Sigmoid colon (tissue), 7 donors: Measurements from ENCODE around the gene HECTD4. TPM values are rescaled to one million over a fixed set of nuclear protein-coding genes. Genes with fewer than 3 reads are reported as not detected.

ENCODE experiments used
- DNase-seq: peaks from one replicate; pipeline ENCODE4 v3.0.0-alpha.2; 2019
- H3K27ac ChIP-seq, 4 donors: fragments of 200-600 bp; sonication (generic); one replicate each; pipeline ENCODE4 v1.5.1; 2016 to 2019; ENCODE audit warnings: mild to moderate bottlenecking in 1 of 4
- H3K27me3 ChIP-seq, 3 donors: fragments of 200-600 bp; sonication (generic); one replicate each; pipeline ENCODE4 v1.5.1; 2019; ENCODE audit warnings: mild to moderate bottlenecking in 1 of 3
- H3K36me3 ChIP-seq, 4 donors: fragments of 200-600 bp; sonication (generic); one replicate each; pipeline ENCODE4 v1.5.1; 2016 to 2019
- H3K4me1 ChIP-seq, 4 donors: fragments of 200-600 bp; sonication (generic); one replicate each; pipeline ENCODE4 v1.5.1; 2017 to 2019
- H3K4me3 ChIP-seq, 4 donors: fragments of 200-600 bp; sonication (generic); one replicate each; pipeline ENCODE4 v1.5.1; 2017 to 2019; ENCODE audit warnings: mild to moderate bottlenecking in 2 of 4, moderate library complexity in 1 of 4
- H3K9me3 ChIP-seq, 4 donors: fragments of 200-600 bp in 3 of 4; sonication (generic) in 3 of 4; one replicate each; pipeline versions ENCODE4 v1.5.1 to v1.6.1; 2013 to 2019
- CTCF ChIP-seq, 4 experiments: fragments of 450-650 bp in 3 of 4; fragments of 200-600 bp in 1 of 4; IDR thresholded peaks; one replicate each; pipeline ENCODE4 v1.5.1; 2016 to 2019; ENCODE audit warnings: antibody characterized with exemption in 4 of 4, mild to moderate bottlenecking in 3 of 4, moderate library complexity in 2 of 4
- EP300 ChIP-seq, 4 donors: sonication (generic); formaldehyde crosslinking; IDR thresholded peaks; one replicate each; pipeline ENCODE4 v1.6.1; 2017; ENCODE audit warnings: antibody characterized with exemption in 4 of 4
- POLR2A ChIP-seq, 2 donors: fragments of 450-650 bp; IDR thresholded peaks; one replicate each; pipeline ENCODE4 v1.6.1; 2016; ENCODE audit warnings: antibody characterized with exemption in 2 of 2, mild to moderate bottlenecking in 2 of 2, moderate library complexity in 2 of 2
- POLR2AphosphoS5 ChIP-seq, 4 donors: sonication (generic); formaldehyde crosslinking; IDR thresholded peaks; one replicate each; pipeline ENCODE4 v1.6.1; 2017; ENCODE audit warnings: antibody characterized with exemption in 4 of 4
- WGBS, 2 donors: extraction: QIAGEN DNeasy Blood & Tissue Kit; methylation state at CpG; one replicate each; pipeline ENCODE4 v1.1.7; 2013; 5-methylcytosine and 5-hydroxymethylcytosine counted together
- intact Hi-C: fragments of 100-400 bp; cut with DNase I; formaldehyde crosslinking; loops from one replicate; pipeline ENCODE4 v1.15.1; 2023
- polyA plus RNA-seq, 3 donors: library from polyadenylated mRNA; stranded (reverse); fragments of 200-250 nt; gene quantifications; one replicate each; pipeline ENCODE4 v1.2.3, GENCODE V29; 2013
- total RNA-seq, 4 donors: library from RNA; depleted of rRNA; stranded (reverse); fragments of >200 nt; gene quantifications; one replicate each; pipeline ENCODE4 v1.1.0, GENCODE V29; 2016
- donor health status: healthy with polysubstance abuse.
- donor health status: Bipolar disorder and iron deficiency.
- donor health status: healthy.

The HECTD4 gene
- total and polyA plus RNA-seq, 7 donors, result 5.4 to 64.8 (median 26.0) TPM

DNA sequence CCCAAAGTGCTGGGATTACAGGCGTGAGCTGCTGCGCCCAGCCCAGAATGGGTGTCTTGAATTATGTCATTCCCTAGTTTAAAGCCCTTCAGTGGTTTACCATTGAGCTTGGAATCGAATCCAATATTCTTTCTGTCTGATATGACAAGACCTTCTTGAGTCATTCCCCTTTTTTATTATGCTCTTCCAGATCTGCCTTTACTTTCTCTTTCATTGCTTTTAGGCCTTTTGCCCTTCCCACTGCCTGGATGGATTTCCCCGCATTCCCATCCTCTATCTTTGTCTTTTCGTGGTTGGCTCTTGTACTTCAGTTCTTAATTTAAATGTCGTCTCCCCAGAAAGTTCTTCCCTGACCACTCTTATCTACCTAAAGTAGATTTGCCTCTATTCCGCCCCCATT lies 255.3 kb downstream of the HECTD4 start:
- Histone ChIP-seq H3K4me1 (peaks cover 0 to 88% (median 71%) of the 10 kb centered on the region in 4 donors), H3K27ac (peak overlapping the region; percentile 96 to 99 (median 98)), H3K36me3 (peaks cover 0 to 11% (median 0%) of the 10 kb centered on the region in 4 donors), H3K4me3 (peak overlapping the region; percentile 80 to 94 (median 94)), H3K9me3 (no peaks in the 10 kb centered on the region), H3K27me3 (no peaks in the 10 kb centered on the region)
- no peak for TF ChIP-seq CTCF (IDR thresholded peaks at IDR 0.05)
- TF ChIP-seq EP300 (IDR thresholded peaks at IDR 0.05), result no peak
- peak in 1 of 4 donors; percentile 19 for TF ChIP-seq POLR2AphosphoS5 (IDR thresholded peaks at IDR 0.05)
- no peak for TF ChIP-seq POLR2A (IDR thresholded peaks at IDR 0.05)
- DNase-seq, result no peak
- intact Hi-C loops, result loop anchor here (5.0 to 10.0 kb wide), 2 partner anchors 115 to 258 kb away; partner anchors contain the start of genes ERP29, HECTD4 and TMEM116
- WGBS, 2 donors, result 74 to 80% methylated on average over 7 of the region's 7 CpGs

- 1 to 3% methylated on average over 25 of the region's 25 CpGs for WGBS, 2 donors
- H3K4me3 ChIP-seq, result peak overlapping the region; percentile 80 to 94 (median 94)
- intact Hi-C loops, result loop anchor here (1.0 to 10.0 kb wide), 3 partner anchors 17 to 259 kb away; partner anchors contain the start of genes ERP29, HECTD4 and TMEM116
Observed at GRCh38 chr12:112126000-112126438, 256.2 kb downstream of the HECTD4 start.

GRCh38 chr12:112125250-112125999 lies 256.8 kb downstream of the HECTD4 start, which contains the start of gene TRAFD1:
TRAFD1 (plus strand) TSS chr12:112125560; CDS start chr12:112130523, 4,963 bp downstream.
- TF ChIP-seq POLR2AphosphoS5 (IDR thresholded peaks at IDR 0.05), result peak; percentile 99 to 100 (median 99)
- TF ChIP-seq EP300 (IDR thresholded peaks at IDR 0.05), result peak in 1 of 4 donors; percentile 1
- peak; percentile 96 to 98 for TF ChIP-seq POLR2A (IDR thresholded peaks at IDR 0.05)
- no peak for TF ChIP-seq CTCF (IDR thresholded peaks at IDR 0.05)
- no peaks in the 10 kb centered on the region for H3K27me3 ChIP-seq
- peak within 1 kb of the TSS; percentile 96 to 99 (median 98) for H3K27ac ChIP-seq
- peak; percentile 99 for DNase-seq
- H3K4me3 ChIP-seq, result peak within 1 kb of the TSS; percentile 80 to 94 (median 94)
- peaks cover 0 to 81% (median 65%) of the 10 kb centered on the region in 4 donors for H3K4me1 ChIP-seq
- WGBS, 2 donors, result 0% methylated on average over 63 of the region's 63 CpGs
- intact Hi-C loops, result loop anchor here (1.0 to 10.0 kb wide), 3 partner anchors 16 to 259 kb away; partner anchors contain the start of genes ERP29, HECTD4 and TMEM116
- no peaks in the 10 kb centered on the region for H3K36me3 ChIP-seq
- no peaks in the 10 kb centered on the region for H3K9me3 ChIP-seq

More at GRCh38 chr12:112126000-112126438, 256.2 kb downstream of the HECTD4 start:
- TF ChIP-seq CTCF (IDR thresholded peaks at IDR 0.05) (no peak), POLR2AphosphoS5 (IDR thresholded peaks at IDR 0.05) (no peak), POLR2A (IDR thresholded peaks at IDR 0.05) (no peak), EP300 (IDR thresholded peaks at IDR 0.05) (no peak)
- Histone ChIP-seq H3K4me1 (peaks cover 0 to 87% (median 71%) of the 10 kb centered on the region in 4 donors), H3K27ac (peak overlapping the region; percentile 96 to 99 (median 98)), H3K36me3 (peaks cover 0 to 2% (median 0%) of the 10 kb centered on the region in 4 donors), H3K27me3 (no peaks in the 10 kb centered on the region), H3K9me3 (no peaks in the 10 kb centered on the region)
- DNase-seq, result no peak

- H3K4me1 ChIP-seq, result peaks cover 0 to 76% (median 60%) of the 10 kb centered on the region in 4 donors
- peak overlapping the region; percentile 96 to 99 (median 98) for H3K27ac ChIP-seq
- peak overlapping the region in 2 of 4 donors; percentile 80 to 93 for H3K4me3 ChIP-seq
Observed at GRCh38 chr12:112124918-112125249, 257.3 kb downstream of the HECTD4 start.

More at GRCh38 chr12:112124918-112125249, 257.3 kb downstream of the HECTD4 start:
- WGBS, 2 donors, result 8 to 16% methylated on average over 1 of the region's 1 CpG
- Histone ChIP-seq H3K9me3 (no peaks in the 10 kb centered on the region), H3K27me3 (no peaks in the 10 kb centered on the region), H3K36me3 (no peaks in the 10 kb centered on the region)
- intact Hi-C loops, result loop anchor here (1.0 to 10.0 kb wide), 3 partner anchors 16 to 260 kb away; partner anchors contain the start of genes ERP29, HECTD4 and TMEM116
- DNase-seq, result no peak
- no peak for TF ChIP-seq EP300 (IDR thresholded peaks at IDR 0.05)
- TF ChIP-seq POLR2A (IDR thresholded peaks at IDR 0.05), result no peak
- no peak for TF ChIP-seq POLR2AphosphoS5 (IDR thresholded peaks at IDR 0.05)
- no peak for TF ChIP-seq CTCF (IDR thresholded peaks at IDR 0.05)
